SU-DHL-6 (cell line): ENCODE measurements around the gene NPY1R.

Experiments
- H2AFZ ChIP-seq: fragments of 200-600 bp; sonication (generic); 2 replicates; pipeline ENCODE4 v1.6.1; 2014; ENCODE audit warnings: low read depth, mild to moderate bottlenecking, moderate library complexity, mixed read lengths, antibody characterized with exemption, low read length; ENCODE audit not compliant: severe bottlenecking
- H3F3A ChIP-seq: fragments of 200-600 bp; shearing (Covaris generic); 2 replicates; pipeline ENCODE4 v1.6.0; 2016; ENCODE audit warnings: antibody characterized with exemption, mild to moderate bottlenecking; ENCODE audit not compliant: insufficient read depth
- H3K27ac ChIP-seq: fragments of 200-600 bp; sonication (generic); 2 replicates; pipeline ENCODE4 v1.5.1; 2016; ENCODE audit warnings: low read depth, mild to moderate bottlenecking, low read length, moderate library complexity, mixed read lengths
- H3K27me3 ChIP-seq: fragments of 200-600 bp; sonication (generic), shearing (Covaris generic); 2 replicates; pipeline ENCODE4 v1.6.0; 2014; ENCODE audit warnings: mild to moderate bottlenecking, low read length
- H3K36me3 ChIP-seq: fragments of 200-600 bp; sonication (generic); 2 replicates; pipeline ENCODE4 v1.6.1; 2014; ENCODE audit warnings: mild to moderate bottlenecking, low read length, mixed read lengths
- H3K4me2 ChIP-seq: fragments of 300-600, 200-600 bp; shearing (Covaris generic), sonication (generic); 2 replicates; pipeline ENCODE4 v1.6.0; 2014; ENCODE audit warnings: low read length, low read depth, mild to moderate bottlenecking; ENCODE audit not compliant: poor library complexity, severe bottlenecking
- H3K4me3 ChIP-seq: fragments of 200-600 bp; sonication (generic); 2 replicates; pipeline ENCODE4 v1.5.1; 2014; ENCODE audit warnings: antibody characterized with exemption, low read length, mild to moderate bottlenecking, mixed read lengths; ENCODE audit not compliant: insufficient read depth, poor library complexity, severe bottlenecking
- H3K79me2 ChIP-seq: fragments of 200-600 bp; sonication (generic); 2 replicates; pipeline ENCODE4 v1.6.1; 2014; ENCODE audit warnings: mild to moderate bottlenecking, low read length, moderate library complexity; ENCODE audit not compliant: insufficient read depth
- H3K9ac ChIP-seq: fragments of 200-600 bp; sonication (generic); 2 replicates; pipeline ENCODE4 v1.7.0; 2014; ENCODE audit warnings: mild to moderate bottlenecking, low read length
- H3K9me2 ChIP-seq: fragments of 200-600 bp; sonication (generic); replicated peaks from 2 replicates; pipeline ENCODE4 v1.6.1; 2014; ENCODE audit warnings: low read length; ENCODE audit not compliant: insufficient read depth
- H3K9me3 ChIP-seq: fragments of 200-600 bp; sonication (generic); 2 replicates; pipeline ENCODE4 v1.6.1; 2014; ENCODE audit warnings: low read length, mixed read lengths; ENCODE audit not compliant: insufficient read depth
- H4K20me1 ChIP-seq: fragments of 200-600 bp; sonication (generic); 2 replicates; pipeline ENCODE4 v1.6.1; 2014; ENCODE audit warnings: low read depth, mild to moderate bottlenecking, antibody characterized with exemption, low read length, moderate library complexity, mixed read lengths
- CTCF ChIP-seq: fragments of 200-600 bp; sonication (generic); IDR thresholded peaks from one replicate; pipeline ENCODE4 v1.5.1; 2017; ENCODE audit warnings: antibody characterized with exemption, mild to moderate bottlenecking, low read length, moderate library complexity; ENCODE audit not compliant: insufficient read depth, poor library complexity, severe bottlenecking
- EZH2phosphoT487 ChIP-seq: fragments of 200-600 bp; sonication (generic), shearing (Covaris generic); conservative IDR thresholded peaks from 2 replicates; pipeline ENCODE4 v1.6.1; 2018; ENCODE audit warnings: mild to moderate bottlenecking, antibody characterized with exemption, low read length, moderate library complexity, mixed read lengths

The NPY1R gene

GRCh38 chr4:163295138-163295537 is 37.3 kb downstream of the NPY1R start:
- Histone ChIP-seq H3K27ac (no peak overlapping the region), H3K9me3 (no peaks in the 10 kb centered on the region), H3K9me2 (no peaks in the 10 kb centered on the region), H2AFZ (no peak overlapping the region), H3K9ac (no peak overlapping the region), H3K79me2 (no peaks in the 10 kb centered on the region), H3F3A (no peaks in the 10 kb centered on the region), H3K27me3 (no peaks in the 10 kb centered on the region), H3K36me3 (no peaks in the 10 kb centered on the region), H3K4me3 (no peak overlapping the region), H3K4me2 (no peak overlapping the region), H4K20me1 (no peaks in the 10 kb centered on the region)
- no peak for TF ChIP-seq CTCF
- no peak for TF ChIP-seq EZH2phosphoT487

GRCh38 chr4:163284304-163284703 is 48.1 kb downstream of the NPY1R start:
- no peak for TF ChIP-seq CTCF
- no peak for TF ChIP-seq EZH2phosphoT487
- H3K27me3 ChIP-seq = no peaks in the 10 kb centered on the region
- no peaks in the 10 kb centered on the region for H3K9me2 ChIP-seq
- H3K36me3 ChIP-seq = no peaks in the 10 kb centered on the region
- no peak overlapping the region for H3K27ac ChIP-seq
- no peaks in the 10 kb centered on the region for H3K79me2 ChIP-seq
- no peak overlapping the region for H3K4me2 ChIP-seq
- H2AFZ ChIP-seq = no peak overlapping the region
- no peak overlapping the region for H3K4me3 ChIP-seq
- no peaks in the 10 kb centered on the region for H3K9me3 ChIP-seq
- no peaks in the 10 kb centered on the region for H4K20me1 ChIP-seq
- no peak overlapping the region for H3K9ac ChIP-seq
- no peaks in the 10 kb centered on the region for H3F3A ChIP-seq

- no peaks in the 10 kb centered on the region for H3K36me3 ChIP-seq
- H3K9ac ChIP-seq = no peak overlapping the region
- H3K9me2 ChIP-seq = no peaks in the 10 kb centered on the region
- no peaks in the 10 kb centered on the region for H3K79me2 ChIP-seq
- no peak overlapping the region for H2AFZ ChIP-seq
- H3K27ac ChIP-seq = no peak overlapping the region
- H3K27me3 ChIP-seq = no peaks in the 10 kb centered on the region
- no peak overlapping the region for H3K4me2 ChIP-seq
- no peak overlapping the region for H3K4me3 ChIP-seq
- H4K20me1 ChIP-seq = no peaks in the 10 kb centered on the region
- H3K9me3 ChIP-seq = no peaks in the 10 kb centered on the region
- no peaks in the 10 kb centered on the region for H3F3A ChIP-seq
- TF ChIP-seq EZH2phosphoT487 = no peak
- no peak for TF ChIP-seq CTCF
Observed at GRCh38 chr4:163280703-163281519, 51.5 kb downstream of the NPY1R start.
